HCT116 (cell line): ENCODE results near the gene MACF1. TPM values are rescaled to one million over a fixed set of nuclear protein-coding genes. Genes with fewer than 3 reads are reported as not detected.

Source experiments
- ATAC-seq: fragments of 200-7000 bp; cut with Tn5 transposase; 2 replicates; pipeline ENCODE4 v1.9.1; 2020; ENCODE audit warnings: mild to moderate bottlenecking, moderate library complexity
- BruUV-seq: library from RNA; stranded (reverse); fragments of 400-500 nt; replicated peaks from 2 replicates; lab custom pipeline; 2021; lab: Mats Ljungman, UMichigan
- CTCF ChIA-PET: fragments of 300-600 bp; sonication (Branson Sonifier 250); formaldehyde crosslinking; loops from one replicate; lab custom pipeline; 2021; ENCODE audit warnings: antibody characterized with exemption; lab: Charles Lee
- POLR2A ChIA-PET: fragments of 300-600, 350-600 bp; sonication (Branson Sonifier 250); formaldehyde crosslinking; loops from one replicate; lab custom pipeline; 2021; ENCODE audit warnings: antibody characterized with exemption; lab: Charles Lee
- RAD21 ChIA-PET, 2 experiments: fragments of 300-600 bp; sonication (Branson Sonifier 250); formaldehyde crosslinking; loops; one replicate each; lab custom pipeline; 2023; ENCODE audit warnings: low total read pairs in 2 of 2; ENCODE audit not compliant: uncharacterized antibody in 2 of 2, unreplicated experiment in 2 of 2, low non-redundant PET in 1 of 2; lab: Charles Lee
- DNase-seq: peaks from one replicate; pipeline ENCODE4 v3.0.0-alpha.2; 2010; ENCODE audit warnings: low read depth, low spot score
- H2AFZ ChIP-seq: fragments of 200-600 bp; shearing (Covaris generic), sonication (generic); 2 replicates; pipeline ENCODE4 v1.6.1; 2017; ENCODE audit warnings: low read depth, mixed run types, mixed read lengths, antibody characterized with exemption, low read length; ENCODE audit not compliant: poor library complexity, severe bottlenecking
- H3K27ac ChIP-seq: 2 replicates; pipeline ENCODE4 v1.5.1; 2012; ENCODE audit warnings: low read depth, low read length
- H3K27me3 ChIP-seq: fragments of 200-600 bp; sonication (generic); 2 replicates; pipeline ENCODE4 v1.6.1; 2016; ENCODE audit warnings: mixed run types, low read length, mixed read lengths; ENCODE audit not compliant: insufficient read depth
- H3K36me3 ChIP-seq, 2 experiments: fragments of 200-500 bp in 1 of 2; fragments of 200-600 bp in 1 of 2; sonication (Bioruptor generic) in 1 of 2; sonication (generic) in 1 of 2; 2 replicates each; pipeline versions ENCODE4 v1.5.1 to v1.6.1; 2014 to 2016; ENCODE audit warnings: low read length in 2 of 2, inconsistent platforms in 1 of 2, mixed read lengths in 1 of 2, mixed run types in 1 of 2; ENCODE audit not compliant: insufficient read depth in 2 of 2, control insufficient read depth in 1 of 2
- H3K4me1 ChIP-seq, 2 experiments: fragments of 200-600 bp in 1 of 2; sonication (generic) in 1 of 2; 2 replicates each; pipeline versions ENCODE4 v1.5.1 to v1.6.1; 2012 to 2017; ENCODE audit warnings: low read length in 2 of 2, inconsistent platforms in 1 of 2, mild to moderate bottlenecking in 1 of 2, mixed read lengths in 1 of 2, mixed run types in 1 of 2, moderate library complexity in 1 of 2; ENCODE audit not compliant: insufficient read depth in 2 of 2, control insufficient read depth in 1 of 2
- H3K4me2 ChIP-seq: fragments of 200-600 bp; sonication (generic); 2 replicates; pipeline ENCODE4 v1.6.1; 2017; ENCODE audit warnings: mixed run types, low read length, mixed read lengths
- H3K4me3 ChIP-seq, 2 experiments: fragments of 200-600 bp in 1 of 2; sonication (generic) in 1 of 2; replicated peaks in 1 of 2; 2 replicates each; pipeline ENCODE4 v1.5.1; 2011 to 2016; ENCODE audit warnings: low read length in 2 of 2, control low read depth in 1 of 2, low read depth in 1 of 2, mild to moderate bottlenecking in 1 of 2, mixed read lengths in 1 of 2, mixed run types in 1 of 2
- H3K79me2 ChIP-seq: fragments of 200-600 bp; sonication (generic); 2 replicates; pipeline ENCODE4 v1.6.1; 2017; ENCODE audit warnings: mild to moderate bottlenecking, mixed run types, low read length, moderate library complexity, mixed read lengths; ENCODE audit not compliant: insufficient read depth
- H3K9ac ChIP-seq: fragments of 200-600 bp; sonication (generic); 2 replicates; pipeline ENCODE4 v1.6.1; 2016; ENCODE audit warnings: low read length, mixed read lengths
- H3K9me2 ChIP-seq: fragments of 200-600 bp; sonication (generic), shearing (Covaris generic); 2 replicates; pipeline ENCODE4 v1.6.1; 2017; ENCODE audit warnings: mixed run types, mild to moderate bottlenecking, moderate library complexity; ENCODE audit not compliant: insufficient read depth
- H3K9me3 ChIP-seq, 2 experiments: fragments of 200-500 bp in 1 of 2; fragments of 200-600 bp in 1 of 2; sonication (Bioruptor generic) in 1 of 2; sonication (generic) in 1 of 2; 2 replicates each; pipeline ENCODE4 v1.6.1; 2014 to 2017; ENCODE audit warnings: low read length in 2 of 2, mixed read lengths in 2 of 2, inconsistent platforms in 1 of 2, low read depth in 1 of 2, mild to moderate bottlenecking in 1 of 2, mixed run types in 1 of 2, moderate library complexity in 1 of 2; ENCODE audit not compliant: control insufficient read depth in 1 of 2, insufficient read depth in 1 of 2
- H4K20me1 ChIP-seq: fragments of 200-600 bp; sonication (generic), shearing (Covaris generic); 2 replicates; pipeline ENCODE4 v1.6.1; 2017; ENCODE audit warnings: mixed run types, mild to moderate bottlenecking, moderate library complexity; ENCODE audit not compliant: insufficient read depth
- CBX3 ChIP-seq: IDR thresholded peaks from 2 replicates; pipeline ENCODE4 v1.6.1; 2012; ENCODE audit warnings: low read depth
- CEBPB ChIP-seq: IDR thresholded peaks from 2 replicates; pipeline ENCODE4 v1.6.1; 2012; ENCODE audit warnings: low read depth
- EZH2 ChIP-seq: fragments of 200-600 bp; sonication (generic); IDR thresholded peaks from 2 replicates; pipeline ENCODE4 v1.6.1; 2017; ENCODE audit warnings: antibody characterized with exemption, mixed run types
- EZH2phosphoT487 ChIP-seq: fragments of 200-600 bp; IDR thresholded peaks from 2 replicates; pipeline ENCODE4 v1.6.1; 2018; ENCODE audit warnings: antibody characterized with exemption, borderline replicate concordance
- FOSL1 ChIP-seq: IDR thresholded peaks from 2 replicates; pipeline ENCODE4 v1.6.1; 2012; ENCODE audit warnings: low read depth
- JUND ChIP-seq: IDR thresholded peaks from 2 replicates; pipeline ENCODE4 v1.6.1; 2012
- POLR2AphosphoS5 ChIP-seq: IDR thresholded peaks from 2 replicates; pipeline ENCODE4 v1.6.1; 2011; ENCODE audit warnings: mild to moderate bottlenecking, low read depth, low read length, moderate library complexity
- RAD21 ChIP-seq: IDR thresholded peaks from 2 replicates; pipeline ENCODE4 v1.6.1; 2012; ENCODE audit warnings: low read depth, mild to moderate bottlenecking
- SIN3A ChIP-seq: IDR thresholded peaks from 2 replicates; pipeline ENCODE4 v1.6.1; 2012; ENCODE audit warnings: low read depth
- SP1 ChIP-seq: IDR thresholded peaks from 2 replicates; pipeline ENCODE4 v1.6.1; 2012; ENCODE audit warnings: low read depth
- TCF7L2 ChIP-seq: IDR thresholded peaks from 2 replicates; pipeline ENCODE4 v1.7.0; 2011; ENCODE audit warnings: borderline replicate concordance, inconsistent platforms; ENCODE audit not compliant: insufficient read depth, insufficient read length; ENCODE audit errors: extremely low read depth
- YY1 ChIP-seq: IDR thresholded peaks from 2 replicates; pipeline ENCODE4 v1.6.1; 2011; ENCODE audit warnings: low read length, low read depth, moderate library complexity, mild to moderate bottlenecking; ENCODE audit not compliant: insufficient replicate concordance; ENCODE audit errors: extremely low read depth
- ZFX ChIP-seq: fragments of 450-650 bp; IDR thresholded peaks from 2 replicates; pipeline ENCODE4 v1.6.1; 2017
- ZNF274 ChIP-seq: fragments of 200-500 bp; sonication (Bioruptor generic); IDR thresholded peaks from 2 replicates; pipeline ENCODE4 v1.6.1; 2014; ENCODE audit warnings: mild to moderate bottlenecking, low read depth, low read length, inconsistent platforms
- intact Hi-C: fragments of 100-400 bp; cut with micrococcal nuclease; formaldehyde crosslinking; loops from 2 replicates; pipeline ENCODE4 v1.10.0; 2022
- total RNA-seq: library from RNA; stranded (reverse); gene quantifications from one replicate; pipeline ENCODE4 v1.2.1, GENCODE V29; 2021; ENCODE audit not compliant: unreplicated experiment
- TF ChIP-seq, protein P1 (sequence below), 3 experiments: fragments of 200-600 bp in 1 of 3; sonication (generic) in 1 of 3; IDR thresholded peaks in 2 of 3; conservative IDR thresholded peaks in 1 of 3; 2 replicates each; pipeline ENCODE4 v1.5.1; 2012 to 2017; ENCODE audit warnings: low read depth in 2 of 3, low read length in 2 of 3, antibody characterized with exemption in 1 of 3, borderline replicate concordance in 1 of 3, control low read depth in 1 of 3, mild to moderate bottlenecking in 1 of 3, mixed read lengths in 1 of 3, mixed run types in 1 of 3, moderate library complexity in 1 of 3; ENCODE audit not compliant: insufficient read depth in 1 of 3
- TF ChIP-seq, protein P2 (sequence below): IDR thresholded peaks from 2 replicates; pipeline ENCODE4 v1.6.1; 2011; ENCODE audit warnings: mild to moderate bottlenecking, low read length, moderate library complexity; ENCODE audit not compliant: insufficient replicate concordance; ENCODE audit errors: extremely low read depth
- TF ChIP-seq, protein P3 (sequence below): IDR thresholded peaks from 2 replicates; pipeline ENCODE4 v1.6.1; 2012
- TF ChIP-seq, protein P4 (sequence below): IDR thresholded peaks from 2 replicates; pipeline ENCODE4 v1.6.1; 2012
- TF ChIP-seq, protein P5 (sequence below): IDR thresholded peaks from 2 replicates; pipeline ENCODE4 v1.6.1; 2012; ENCODE audit warnings: low read depth

Gene MACF1
- total RNA-seq, 1 experiment from 2014 or later = 146 TPM

DNA sequence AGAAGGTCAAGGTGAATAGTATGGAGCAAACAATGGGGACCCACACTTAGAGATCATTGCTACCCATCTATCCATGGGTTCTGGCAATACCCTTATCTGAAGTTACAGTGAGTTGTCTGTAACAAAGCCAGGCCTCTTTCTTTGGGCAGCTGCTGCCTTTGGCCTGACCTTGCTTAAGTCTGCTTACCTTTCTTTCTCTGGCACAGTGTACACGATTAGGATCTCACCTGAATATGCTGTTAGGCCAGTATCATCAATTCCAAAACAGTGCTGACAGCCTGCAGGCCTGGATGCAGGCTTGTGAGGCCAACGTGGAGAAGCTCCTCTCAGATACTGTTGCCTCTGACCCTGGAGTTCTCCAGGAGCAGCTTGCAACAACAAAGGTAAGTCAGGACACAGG lies 154.0 kb downstream of the MACF1 start:
- no peak overlapping the region for H3K27ac ChIP-seq
- H3K9me3 ChIP-seq = no peaks in the 10 kb centered on the region
- H3K4me2 ChIP-seq = no peak overlapping the region
- H2AFZ ChIP-seq = no peak overlapping the region
- H3K9ac ChIP-seq = no peak overlapping the region
- H3K79me2 ChIP-seq = no peaks in the 10 kb centered on the region
- no peaks in the 10 kb centered on the region for H4K20me1 ChIP-seq
- ATAC-seq (no peak), DNase-seq (no peak)
- POLR2A ChIA-PET = no interaction called here
- H3K9me2 ChIP-seq = no peaks in the 10 kb centered on the region
- H3K36me3 ChIP-seq = peaks cover 2 to 6% of the 10 kb centered on the region in 2 experiments; a peak in 3 of 4 replicates
- no peaks in the 10 kb centered on the region for H3K4me1 ChIP-seq
- H3K27me3 ChIP-seq = no peaks in the 10 kb centered on the region
- no TSS peak for BruUV-seq
- intact Hi-C loops = no loop called here
- TF ChIP-seq FOSL1 (no peak), CEBPB (no peak), SP1 (no peak), YY1 (no peak), CBX3 (no peak), EZH2 (no peak), SIN3A (no peak), JUND (no peak), RAD21 (no peak), EZH2phosphoT487 (no peak), ZFX (no peak), TCF7L2 (no peak), POLR2AphosphoS5 (no peak), ZNF274 (no peak)
- TF ChIP-seq, protein P1, sequence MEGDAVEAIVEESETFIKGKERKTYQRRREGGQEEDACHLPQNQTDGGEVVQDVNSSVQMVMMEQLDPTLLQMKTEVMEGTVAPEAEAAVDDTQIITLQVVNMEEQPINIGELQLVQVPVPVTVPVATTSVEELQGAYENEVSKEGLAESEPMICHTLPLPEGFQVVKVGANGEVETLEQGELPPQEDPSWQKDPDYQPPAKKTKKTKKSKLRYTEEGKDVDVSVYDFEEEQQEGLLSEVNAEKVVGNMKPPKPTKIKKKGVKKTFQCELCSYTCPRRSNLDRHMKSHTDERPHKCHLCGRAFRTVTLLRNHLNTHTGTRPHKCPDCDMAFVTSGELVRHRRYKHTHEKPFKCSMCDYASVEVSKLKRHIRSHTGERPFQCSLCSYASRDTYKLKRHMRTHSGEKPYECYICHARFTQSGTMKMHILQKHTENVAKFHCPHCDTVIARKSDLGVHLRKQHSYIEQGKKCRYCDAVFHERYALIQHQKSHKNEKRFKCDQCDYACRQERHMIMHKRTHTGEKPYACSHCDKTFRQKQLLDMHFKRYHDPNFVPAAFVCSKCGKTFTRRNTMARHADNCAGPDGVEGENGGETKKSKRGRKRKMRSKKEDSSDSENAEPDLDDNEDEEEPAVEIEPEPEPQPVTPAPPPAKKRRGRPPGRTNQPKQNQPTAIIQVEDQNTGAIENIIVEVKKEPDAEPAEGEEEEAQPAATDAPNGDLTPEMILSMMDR (IDR thresholded peaks at IDR 0.05 in 2 of 3, conservative IDR thresholded peaks at IDR 0.05 in 1 of 3; ENCODE audit: borderline replicate concordance in 1 of 3, insufficient read depth in 1 of 3, low read depth in 2 of 3, low read length in 2 of 3) = no peak
- TF ChIP-seq, protein P2, sequence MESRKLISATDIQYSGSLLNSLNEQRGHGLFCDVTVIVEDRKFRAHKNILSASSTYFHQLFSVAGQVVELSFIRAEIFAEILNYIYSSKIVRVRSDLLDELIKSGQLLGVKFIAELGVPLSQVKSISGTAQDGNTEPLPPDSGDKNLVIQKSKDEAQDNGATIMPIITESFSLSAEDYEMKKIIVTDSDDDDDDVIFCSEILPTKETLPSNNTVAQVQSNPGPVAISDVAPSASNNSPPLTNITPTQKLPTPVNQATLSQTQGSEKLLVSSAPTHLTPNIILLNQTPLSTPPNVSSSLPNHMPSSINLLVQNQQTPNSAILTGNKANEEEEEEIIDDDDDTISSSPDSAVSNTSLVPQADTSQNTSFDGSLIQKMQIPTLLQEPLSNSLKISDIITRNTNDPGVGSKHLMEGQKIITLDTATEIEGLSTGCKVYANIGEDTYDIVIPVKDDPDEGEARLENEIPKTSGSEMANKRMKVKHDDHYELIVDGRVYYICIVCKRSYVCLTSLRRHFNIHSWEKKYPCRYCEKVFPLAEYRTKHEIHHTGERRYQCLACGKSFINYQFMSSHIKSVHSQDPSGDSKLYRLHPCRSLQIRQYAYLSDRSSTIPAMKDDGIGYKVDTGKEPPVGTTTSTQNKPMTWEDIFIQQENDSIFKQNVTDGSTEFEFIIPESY = no peak
- TF ChIP-seq, protein P3, sequence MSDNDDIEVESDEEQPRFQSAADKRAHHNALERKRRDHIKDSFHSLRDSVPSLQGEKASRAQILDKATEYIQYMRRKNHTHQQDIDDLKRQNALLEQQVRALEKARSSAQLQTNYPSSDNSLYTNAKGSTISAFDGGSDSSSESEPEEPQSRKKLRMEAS = no peak
- TF ChIP-seq, protein P4, sequence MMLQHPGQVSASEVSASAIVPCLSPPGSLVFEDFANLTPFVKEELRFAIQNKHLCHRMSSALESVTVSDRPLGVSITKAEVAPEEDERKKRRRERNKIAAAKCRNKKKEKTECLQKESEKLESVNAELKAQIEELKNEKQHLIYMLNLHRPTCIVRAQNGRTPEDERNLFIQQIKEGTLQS = no peak
- TF ChIP-seq, protein P5, sequence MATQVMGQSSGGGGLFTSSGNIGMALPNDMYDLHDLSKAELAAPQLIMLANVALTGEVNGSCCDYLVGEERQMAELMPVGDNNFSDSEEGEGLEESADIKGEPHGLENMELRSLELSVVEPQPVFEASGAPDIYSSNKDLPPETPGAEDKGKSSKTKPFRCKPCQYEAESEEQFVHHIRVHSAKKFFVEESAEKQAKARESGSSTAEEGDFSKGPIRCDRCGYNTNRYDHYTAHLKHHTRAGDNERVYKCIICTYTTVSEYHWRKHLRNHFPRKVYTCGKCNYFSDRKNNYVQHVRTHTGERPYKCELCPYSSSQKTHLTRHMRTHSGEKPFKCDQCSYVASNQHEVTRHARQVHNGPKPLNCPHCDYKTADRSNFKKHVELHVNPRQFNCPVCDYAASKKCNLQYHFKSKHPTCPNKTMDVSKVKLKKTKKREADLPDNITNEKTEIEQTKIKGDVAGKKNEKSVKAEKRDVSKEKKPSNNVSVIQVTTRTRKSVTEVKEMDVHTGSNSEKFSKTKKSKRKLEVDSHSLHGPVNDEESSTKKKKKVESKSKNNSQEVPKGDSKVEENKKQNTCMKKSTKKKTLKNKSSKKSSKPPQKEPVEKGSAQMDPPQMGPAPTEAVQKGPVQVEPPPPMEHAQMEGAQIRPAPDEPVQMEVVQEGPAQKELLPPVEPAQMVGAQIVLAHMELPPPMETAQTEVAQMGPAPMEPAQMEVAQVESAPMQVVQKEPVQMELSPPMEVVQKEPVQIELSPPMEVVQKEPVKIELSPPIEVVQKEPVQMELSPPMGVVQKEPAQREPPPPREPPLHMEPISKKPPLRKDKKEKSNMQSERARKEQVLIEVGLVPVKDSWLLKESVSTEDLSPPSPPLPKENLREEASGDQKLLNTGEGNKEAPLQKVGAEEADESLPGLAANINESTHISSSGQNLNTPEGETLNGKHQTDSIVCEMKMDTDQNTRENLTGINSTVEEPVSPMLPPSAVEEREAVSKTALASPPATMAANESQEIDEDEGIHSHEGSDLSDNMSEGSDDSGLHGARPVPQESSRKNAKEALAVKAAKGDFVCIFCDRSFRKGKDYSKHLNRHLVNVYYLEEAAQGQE = no peak
- H3K4me3 ChIP-seq = no peak overlapping the region
- RAD21 ChIA-PET = no interaction called here
- CTCF ChIA-PET = interaction anchor here (1.0 kb wide), 1 partner anchor 20 kb away, joined by 4 read pairs; no protein-coding TSS in a partner anchor
